IPS DF 6.9 (cell line): Measurements from ENCODE around the gene TIGIT.
"Not testable (repeated sequence)": the region's sequence is repeated elsewhere in the genome, so short reads cannot be mapped to it uniquely, and the experiment has no call there.

Experiments used
- DNase-seq: peaks from one replicate; pipeline ENCODE4 v3.0.0-alpha.2; 2013; ENCODE audit warnings: low read depth, low spot score
- H3K27ac ChIP-seq: one replicate; pipeline ENCODE4 v1.5.1; 2013; ENCODE audit warnings: low read length, control low read depth
- H3K27me3 ChIP-seq: 2 replicates; pipeline ENCODE4 v1.6.1; 2013; ENCODE audit warnings: mild to moderate bottlenecking, low read length; ENCODE audit not compliant: control insufficient read depth, insufficient read depth
- H3K36me3 ChIP-seq: 2 replicates; pipeline ENCODE4 v1.6.1; 2013; ENCODE audit warnings: low read length; ENCODE audit not compliant: control insufficient read depth, insufficient read depth
- H3K4me1 ChIP-seq: 2 replicates; pipeline ENCODE4 v1.6.1; 2013; ENCODE audit warnings: low read length; ENCODE audit not compliant: control insufficient read depth, insufficient read depth
- H3K4me3 ChIP-seq: 2 replicates; pipeline ENCODE4 v1.5.1; 2013; ENCODE audit warnings: mild to moderate bottlenecking, low read length
- H3K9me3 ChIP-seq: 2 replicates; pipeline ENCODE4 v1.6.1; 2013; ENCODE audit warnings: low read length, inconsistent platforms; ENCODE audit not compliant: control insufficient read depth, insufficient read depth
- WGBS: extraction: QIAGEN DNeasy Blood & Tissue Kit; methylation state at CpG from one replicate; pipeline ENCODE4 v1.1.7; 2013; ENCODE audit warnings: mixed read lengths, missing lambda C conversion rate; ENCODE audit not compliant: insufficient read length, insufficient coverage; 5-methylcytosine and 5-hydroxymethylcytosine counted together

Gene TIGIT

DNA sequence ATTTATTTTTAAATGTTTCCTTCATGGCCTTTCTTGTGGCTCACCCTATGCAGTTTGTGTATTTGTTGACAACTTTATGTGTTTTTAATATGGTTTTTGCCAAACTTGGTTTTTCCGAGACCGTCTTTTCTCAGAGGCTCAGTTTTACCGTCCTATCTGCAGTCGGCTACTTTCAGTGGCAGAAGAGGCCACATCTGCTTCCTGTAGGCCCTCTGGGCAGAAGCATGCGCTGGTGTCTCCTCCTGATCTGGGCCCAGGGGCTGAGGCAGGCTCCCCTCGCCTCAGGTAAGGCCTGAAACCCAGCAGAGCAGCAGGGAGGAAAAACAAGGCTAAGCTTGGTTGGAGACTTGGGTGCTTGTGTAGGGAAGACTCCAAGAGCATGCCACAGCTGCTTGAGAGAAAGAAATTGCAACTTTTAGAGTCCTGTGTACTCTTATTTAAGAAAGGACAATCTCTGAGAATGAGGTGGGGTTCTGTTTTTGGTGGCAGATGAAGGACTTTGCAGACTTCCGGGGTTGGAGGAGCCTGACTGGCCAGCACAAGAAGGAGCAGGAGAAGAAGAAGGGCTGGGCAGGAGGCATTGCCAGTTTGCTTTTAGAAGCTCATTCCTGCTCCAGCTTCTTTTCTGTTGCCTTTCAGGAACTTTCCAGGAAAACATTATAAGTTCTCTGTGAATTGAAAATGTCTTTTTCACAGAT, at the start of gene TIGIT:
Gene TIGIT (plus strand): TSS at position 191 of the 698 bp plus-strand sequence. CDS start 34 bp downstream, at position 225.
- Histone ChIP-seq H3K4me1 (0 out of 2 replicates have a peak, but pooled peaks cover 4% of the 10 kb centered on the region), H3K36me3 (no peaks in the 10 kb centered on the region), H3K4me3 (no peak within 1 kb of the TSS), H3K27ac (no peak within 1 kb of the TSS), H3K27me3 (no peaks in the 10 kb centered on the region), H3K9me3 (no peaks in the 10 kb centered on the region)
- no peak for DNase-seq
- WGBS, result no CpG with 5 or more reads among the region's 7 CpGs

DNA sequence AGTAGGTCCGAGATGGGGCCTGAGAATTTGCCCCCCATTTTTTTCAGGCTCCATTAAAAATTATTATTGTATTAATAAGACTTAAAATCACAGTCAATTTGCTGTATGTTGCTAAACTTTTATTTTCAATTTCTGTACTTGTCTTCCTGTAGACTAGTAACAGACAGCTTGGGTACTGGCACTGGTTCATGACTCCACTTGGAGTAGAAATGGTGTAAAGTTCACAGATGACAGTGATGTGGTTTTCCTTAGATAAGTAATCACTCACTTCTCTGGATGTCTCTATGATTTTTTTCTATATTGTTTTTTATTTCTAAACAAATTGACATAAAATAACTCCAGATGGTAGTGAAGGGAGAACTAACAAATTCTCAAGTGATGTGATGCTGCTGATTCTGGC, 40.9 kb upstream of the TIGIT start:
- Histone ChIP-seq H3K4me3 (no peak overlapping the region), H3K4me1 (no peaks in the 10 kb centered on the region), H3K36me3 (no peaks in the 10 kb centered on the region), H3K27me3 (no peaks in the 10 kb centered on the region), H3K27ac (no peak overlapping the region), H3K9me3 (no peaks in the 10 kb centered on the region)
- DNase-seq, result no peak
- no CpG with 5 or more reads among the region's 1 CpG for WGBS

DNA sequence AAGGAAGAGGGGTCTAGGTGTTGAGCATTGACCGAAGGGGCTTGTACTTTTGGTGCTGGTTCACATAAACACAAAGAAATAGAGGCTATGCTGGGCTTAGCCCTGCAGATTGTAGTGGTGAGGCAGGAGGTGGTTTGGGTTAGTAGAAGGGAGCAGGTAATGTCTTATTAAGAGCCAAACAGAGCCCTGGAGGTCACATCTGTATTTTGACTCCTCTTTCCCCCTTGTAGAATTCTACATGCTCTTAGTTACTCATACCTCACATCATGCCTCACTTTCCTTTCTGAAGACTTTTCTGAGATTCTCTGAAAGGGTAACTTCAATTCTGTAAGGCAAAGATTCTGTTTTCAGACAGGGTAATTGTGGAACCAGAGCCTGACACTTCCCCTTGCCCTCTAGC, 40.3 kb upstream of the TIGIT start:
- no peaks in the 10 kb centered on the region for H3K36me3 ChIP-seq
- H3K4me3 ChIP-seq, result no peak overlapping the region
- no peak overlapping the region for H3K27ac ChIP-seq
- no peaks in the 10 kb centered on the region for H3K9me3 ChIP-seq
- no peaks in the 10 kb centered on the region for H3K27me3 ChIP-seq
- no peaks in the 10 kb centered on the region for H3K4me1 ChIP-seq
- no CpG with 5 or more reads among the region's 1 CpG for WGBS
- DNase-seq, result no peak

DNA sequence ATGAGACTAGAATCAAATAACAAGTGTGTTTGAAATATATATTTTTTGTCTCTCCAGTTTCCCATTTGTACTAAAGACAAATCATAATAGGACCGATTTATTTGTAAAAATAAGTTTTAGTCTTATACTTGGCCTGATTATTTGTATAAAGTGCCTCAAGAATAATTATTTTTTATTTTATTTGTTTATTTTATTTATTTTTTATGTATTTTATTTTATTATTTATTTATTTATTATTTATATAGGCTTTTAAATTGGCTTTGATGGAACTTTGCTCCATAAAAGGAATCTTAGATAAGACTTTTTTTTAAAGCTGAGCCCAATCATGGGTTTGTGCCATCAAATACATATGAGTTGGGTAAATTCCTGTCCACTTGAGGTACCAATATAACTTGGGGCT, 34.3 kb upstream of the TIGIT start:
- no peaks in the 10 kb centered on the region for H3K36me3 ChIP-seq
- DNase-seq, result no peak
- H3K27ac ChIP-seq, result no peak overlapping the region
- no CpG with 5 or more reads among the region's 1 CpG for WGBS
- H3K9me3 ChIP-seq, result no peaks in the 10 kb centered on the region
- no peak overlapping the region for H3K4me3 ChIP-seq
- H3K27me3 ChIP-seq, result no peaks in the 10 kb centered on the region
- no peaks in the 10 kb centered on the region for H3K4me1 ChIP-seq

DNA sequence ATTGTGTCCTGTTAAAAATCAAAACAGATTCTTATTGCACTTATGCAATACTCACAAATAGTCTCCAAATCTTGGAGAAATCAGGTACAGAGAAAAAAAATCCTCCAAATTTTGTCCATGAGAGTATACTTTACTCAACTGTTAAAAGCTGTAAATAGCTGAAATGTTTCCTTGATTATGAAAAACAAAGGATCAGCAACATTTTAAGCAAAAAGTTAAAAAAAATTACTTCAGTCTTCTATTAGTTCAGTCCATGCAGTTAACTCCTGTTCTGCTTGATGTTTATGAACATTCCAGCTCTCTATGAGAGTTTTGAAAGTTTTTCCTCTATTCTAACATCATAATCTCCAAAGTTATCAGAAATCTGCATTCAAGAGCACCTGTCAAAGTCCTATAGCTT, 33.7 kb upstream of the TIGIT start:
- H3K4me1 ChIP-seq, result no peaks in the 10 kb centered on the region
- no peaks in the 10 kb centered on the region for H3K9me3 ChIP-seq
- H3K36me3 ChIP-seq, result no peaks in the 10 kb centered on the region
- H3K27me3 ChIP-seq, result no peaks in the 10 kb centered on the region
- H3K4me3 ChIP-seq, result no peak overlapping the region
- H3K27ac ChIP-seq, result no peak overlapping the region
- no peak for DNase-seq

DNA sequence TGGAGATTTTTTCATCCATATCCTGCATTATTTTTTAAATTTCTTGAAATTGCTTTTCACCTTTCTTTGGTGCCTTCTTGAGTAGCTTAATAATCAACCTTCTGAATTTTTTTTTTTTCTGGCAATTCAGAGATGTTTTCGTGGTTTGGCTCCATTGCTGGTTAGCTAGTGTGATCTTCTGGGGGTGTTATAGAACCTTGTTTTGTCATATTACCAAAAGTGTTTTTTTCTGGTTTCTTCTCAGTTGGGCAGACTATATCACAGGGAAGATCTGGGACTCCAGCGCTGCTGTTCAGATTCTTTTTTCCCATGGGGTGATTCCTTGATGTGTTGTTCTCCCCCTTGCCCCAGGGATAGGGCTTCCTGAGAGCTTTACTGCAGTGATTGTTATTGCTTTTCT, 23.8 kb upstream of the TIGIT start:
- Histone ChIP-seq H3K27ac (no peak overlapping the region), H3K4me3 (no peak overlapping the region), H3K9me3 (no peaks in the 10 kb centered on the region; the same call in 1 of the 2 replicates), H3K27me3 (no peaks in the 10 kb centered on the region), H3K4me1 (no peaks in the 10 kb centered on the region), H3K36me3 (no peaks in the 10 kb centered on the region)
- DNase-seq, result no peak
- WGBS, result no CpG with 5 or more reads among the region's 2 CpGs

DNA sequence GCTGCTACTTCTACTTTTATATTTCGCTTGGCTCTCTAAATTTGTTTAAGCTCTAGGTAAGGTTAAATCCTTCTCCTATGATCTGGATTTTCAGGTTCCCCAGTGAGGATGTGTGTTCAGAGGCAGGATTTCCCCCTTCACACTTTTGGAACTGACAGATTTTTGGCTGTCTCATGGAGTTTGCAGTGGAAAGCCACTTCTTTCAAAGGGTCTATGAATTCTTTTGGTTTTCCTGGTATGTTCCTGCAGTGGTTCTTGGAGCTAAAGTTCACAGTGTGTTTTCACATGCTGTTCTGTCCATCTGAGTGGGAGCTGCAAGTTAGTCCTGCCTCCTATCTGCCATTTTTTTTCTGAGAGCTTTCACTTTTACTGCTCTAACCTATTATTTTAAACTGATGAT, 21.6 kb upstream of the TIGIT start:
- no peaks in the 10 kb centered on the region for H3K4me1 ChIP-seq
- DNase-seq, result no peak
- H3K27me3 ChIP-seq, result no peaks in the 10 kb centered on the region
- no peaks in the 10 kb centered on the region; the same call in 1 of the 2 replicates for H3K9me3 ChIP-seq
- no peaks in the 10 kb centered on the region for H3K36me3 ChIP-seq
- no peak overlapping the region for H3K4me3 ChIP-seq
- no peak overlapping the region for H3K27ac ChIP-seq
- WGBS, result no CpG with 5 or more reads among the region's 1 CpG

DNA sequence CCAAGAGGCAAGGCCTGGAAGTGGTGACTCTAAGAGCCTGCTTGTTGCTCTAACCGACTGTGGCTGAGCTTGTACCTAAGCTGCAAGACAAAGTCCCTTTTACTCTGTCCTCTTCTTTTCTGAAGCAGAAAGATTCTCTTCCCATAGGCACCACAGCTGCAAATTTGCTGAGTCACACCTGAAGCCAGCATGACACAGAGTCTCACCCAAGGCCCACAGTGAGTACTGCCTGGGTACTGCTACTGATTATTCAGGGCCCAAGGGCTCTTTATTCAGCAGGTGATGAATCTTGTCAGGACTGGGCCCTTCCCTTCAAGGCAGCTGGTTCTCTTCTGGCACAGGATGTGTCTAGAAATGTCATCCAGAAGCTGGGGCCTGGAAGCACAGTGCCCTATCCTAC, 18.9 kb upstream of the TIGIT start:
- no peaks in the 10 kb centered on the region; the same call in 1 of the 2 replicates for H3K9me3 ChIP-seq
- H3K4me3 ChIP-seq, result no peak overlapping the region
- H3K36me3 ChIP-seq, result no peaks in the 10 kb centered on the region
- H3K27me3 ChIP-seq, result no peaks in the 10 kb centered on the region
- no CpG with 5 or more reads among the region's 1 CpG for WGBS
- no peak overlapping the region for H3K27ac ChIP-seq
- DNase-seq, result no peak
- no peaks in the 10 kb centered on the region for H3K4me1 ChIP-seq

DNA sequence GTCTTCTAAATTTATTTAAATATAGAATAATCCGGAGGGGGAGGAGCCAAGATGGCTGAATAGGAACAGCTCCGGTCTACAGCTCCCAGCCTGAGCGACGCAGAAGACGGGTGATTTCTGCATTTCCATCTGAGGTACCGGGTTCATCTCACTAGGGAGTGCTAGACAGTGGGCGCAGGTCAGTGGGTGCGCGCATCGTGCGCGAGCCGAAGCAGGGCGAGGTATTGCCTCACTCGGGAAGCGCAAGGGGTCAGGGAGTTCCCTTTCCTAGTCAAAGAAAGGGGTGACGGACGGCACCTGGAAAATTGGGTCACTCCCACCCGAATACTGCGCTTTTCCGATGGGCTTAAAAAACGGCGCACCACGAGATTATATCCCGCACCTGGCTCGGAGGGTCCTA, 17.0 kb upstream of the TIGIT start:
- not testable (repeated sequence) for H3K27me3 ChIP-seq, DNase-seq, H3K27ac ChIP-seq, H3K4me3 ChIP-seq, H3K9me3 ChIP-seq, H3K4me1 ChIP-seq, H3K36me3 ChIP-seq
- WGBS, result no CpG with 5 or more reads among the region's 26 CpGs

DNA sequence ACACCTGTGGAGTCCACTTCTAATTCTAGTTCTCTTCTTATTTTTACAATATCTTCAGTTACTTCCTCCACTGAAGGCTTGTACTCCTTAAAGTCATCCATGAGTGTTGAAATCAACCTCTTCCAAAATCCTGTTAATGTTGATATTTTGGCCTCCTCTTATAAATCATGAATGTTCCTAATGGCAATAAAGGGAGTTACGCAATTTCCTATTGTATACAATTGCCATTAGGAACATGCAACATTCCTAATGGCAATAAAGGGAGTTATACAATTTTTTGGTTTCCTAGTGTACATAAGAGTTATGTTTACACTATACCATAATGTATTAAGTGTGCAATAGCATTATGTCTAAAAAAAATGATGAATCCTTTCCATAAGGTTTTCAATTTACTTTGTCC, 9.2 kb upstream of the TIGIT start:
- no CpG with 5 or more reads among the region's 1 CpG for WGBS
- no peak for DNase-seq
- Histone ChIP-seq H3K36me3 (no peaks in the 10 kb centered on the region), H3K4me1 (no peaks in the 10 kb centered on the region), H3K27me3 (no peaks in the 10 kb centered on the region), H3K4me3 (no peak overlapping the region), H3K9me3 (no peaks in the 10 kb centered on the region), H3K27ac (no peak overlapping the region)

DNA sequence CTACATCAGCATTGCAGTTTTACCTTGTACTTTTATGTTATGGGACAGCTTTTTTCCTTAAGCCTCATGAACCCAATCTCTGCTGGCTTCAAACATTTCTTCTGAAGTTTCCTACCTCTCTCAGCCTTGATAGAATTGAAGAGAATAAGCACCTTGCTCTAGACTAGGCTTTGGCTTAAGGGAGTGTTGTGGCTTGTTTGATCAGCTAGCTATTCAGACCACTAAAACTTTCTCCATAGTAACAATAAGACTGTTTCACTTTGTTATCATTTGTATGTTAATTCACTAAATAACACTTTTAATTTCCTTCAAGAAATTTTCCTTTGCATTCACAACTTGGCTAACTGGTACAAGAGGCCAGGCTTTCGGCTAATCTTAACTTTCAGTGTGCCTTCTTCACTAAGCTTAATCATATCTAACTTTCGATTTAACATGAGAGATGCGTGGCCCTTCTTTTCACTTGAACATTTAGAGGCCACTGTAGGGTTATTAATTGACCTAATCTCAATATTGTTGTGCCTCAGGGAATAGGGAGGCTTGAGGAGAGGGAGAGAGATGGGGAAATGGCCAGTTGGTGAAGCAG, 8.1 kb upstream of the TIGIT start:
- Histone ChIP-seq H3K27me3 (no peaks in the 10 kb centered on the region), H3K4me3 (no peak overlapping the region), H3K4me1 (no peaks in the 10 kb centered on the region), H3K9me3 (no peaks in the 10 kb centered on the region), H3K36me3 (no peaks in the 10 kb centered on the region), H3K27ac (no peak overlapping the region)
- no CpG with 5 or more reads among the region's 3 CpGs for WGBS
- no peak for DNase-seq
